ENCODE measurements around the gene MYH15. TPM values are rescaled to one million over a fixed set of nuclear protein-coding genes. Genes with fewer than 3 reads are reported as not detected.

Gene MYH15
- total RNA-seq: 0.16 and 0.36 TPM in 2 replicates

GRCh38 chr3:108510496-108510895 lies at the start of gene MYH15:
Gene MYH15, minus strand, starts transcription at chr3:108510596. Its CDS starts 66 bp downstream, at chr3:108510530.

Other genes starting within 250 kb of the MYH15 start
- gene HHLA2, start 214.0 kb downstream of the MYH15 start, total RNA-seq: not detected in 2 replicates
- 8.4 and 8.6 TPM in 2 replicates for gene CIP2A, start 78.8 kb upstream of the MYH15 start, total RNA-seq
- gene DZIP3, start 79.1 kb upstream of the MYH15 start, total RNA-seq: 15.3 and 16.1 TPM in 2 replicates
- not detected in 2 replicates for gene RETNLB, start 246.8 kb upstream of the MYH15 start, total RNA-seq

Measured in hair follicle dermal papilla cell (primary cell).